GM18951 (cell line): Measurements from ENCODE around the gene SDCCAG8.

Experiments
- POLR2A ChIP-seq: IDR thresholded peaks from 4 replicates; pipeline ENCODE4 v1.6.1; 2011; ENCODE audit warnings: mild to moderate bottlenecking; ENCODE audit not compliant: insufficient read length, insufficient read depth; ENCODE audit errors: extremely low read depth
- in situ Hi-C: fragments of 300-500 bp; cut with MboI; formaldehyde crosslinking; loops from one replicate; pipeline ENCODE4 v1.12.0; 2022; ENCODE audit warnings: low sequenced_read_pairs, mixed read lengths, inconsistent platforms; ENCODE audit not compliant: unreplicated experiment

SDCCAG8 gene

GRCh38 chr1:243261390-243261789 lies 5.5 kb downstream of the SDCCAG8 start:
- no peak for TF ChIP-seq POLR2A
- in situ Hi-C loops: no loop called here

- in situ Hi-C loops: no loop called here
- TF ChIP-seq POLR2A: no peak
These were observed 8.9 kb downstream of the SDCCAG8 start for GRCh38 chr1:243264717-243265116.

GRCh38 chr1:243266231-243266630 lies 10.4 kb downstream of the SDCCAG8 start:
- in situ Hi-C loops: no loop called here
- no peak for TF ChIP-seq POLR2A

- in situ Hi-C loops: no loop called here
- TF ChIP-seq POLR2A: no peak
These were observed 11.6 kb downstream of the SDCCAG8 start for GRCh38 chr1:243267471-243267880.

GRCh38 chr1:243267914-243268653 lies 12.2 kb downstream of the SDCCAG8 start:
- in situ Hi-C loops: no loop called here
- no peak for TF ChIP-seq POLR2A

GRCh38 chr1:243268751-243269460 lies 13.1 kb downstream of the SDCCAG8 start:
- no peak for TF ChIP-seq POLR2A
- in situ Hi-C loops: no loop called here

- no peak for TF ChIP-seq POLR2A
- in situ Hi-C loops: no loop called here
These were observed 13.6 kb downstream of the SDCCAG8 start for GRCh38 chr1:243269461-243269801.

- in situ Hi-C loops: no loop called here
- no peak for TF ChIP-seq POLR2A
These were observed 14.4 kb downstream of the SDCCAG8 start for GRCh38 chr1:243270097-243270864.

GRCh38 chr1:243271996-243272395 lies 16.2 kb downstream of the SDCCAG8 start:
- in situ Hi-C loops: no loop called here
- TF ChIP-seq POLR2A: no peak

- TF ChIP-seq POLR2A: no peak
- in situ Hi-C loops: no loop called here
These were observed 16.6 kb downstream of the SDCCAG8 start for GRCh38 chr1:243272401-243272800.

- in situ Hi-C loops: no loop called here
- no peak for TF ChIP-seq POLR2A
These were observed 17.7 kb downstream of the SDCCAG8 start for GRCh38 chr1:243273506-243273905.

GRCh38 chr1:243273945-243274344 lies 18.1 kb downstream of the SDCCAG8 start:
- no peak for TF ChIP-seq POLR2A
- in situ Hi-C loops: no loop called here

- in situ Hi-C loops: no loop called here
- no peak for TF ChIP-seq POLR2A
These were observed 19.5 kb downstream of the SDCCAG8 start for GRCh38 chr1:243275316-243275715.

GRCh38 chr1:243280571-243281129 lies 24.8 kb downstream of the SDCCAG8 start:
- no peak for TF ChIP-seq POLR2A
- in situ Hi-C loops: no loop called here

- TF ChIP-seq POLR2A: no peak
- in situ Hi-C loops: no loop called here
These were observed 25.8 kb downstream of the SDCCAG8 start for GRCh38 chr1:243281672-243282071.
